ENCODE data around the gene GAL3ST1. TPM values are rescaled to one million over a fixed set of nuclear protein-coding genes. Genes with fewer than 3 reads are reported as not detected.
"Not testable (repeated sequence)": the region's sequence is repeated elsewhere in the genome, so short reads cannot be mapped to it uniquely, and the experiment has no call there.

Gene GAL3ST1
- polyA plus RNA-seq, 1 donor, result 6.0 TPM

DNA sequence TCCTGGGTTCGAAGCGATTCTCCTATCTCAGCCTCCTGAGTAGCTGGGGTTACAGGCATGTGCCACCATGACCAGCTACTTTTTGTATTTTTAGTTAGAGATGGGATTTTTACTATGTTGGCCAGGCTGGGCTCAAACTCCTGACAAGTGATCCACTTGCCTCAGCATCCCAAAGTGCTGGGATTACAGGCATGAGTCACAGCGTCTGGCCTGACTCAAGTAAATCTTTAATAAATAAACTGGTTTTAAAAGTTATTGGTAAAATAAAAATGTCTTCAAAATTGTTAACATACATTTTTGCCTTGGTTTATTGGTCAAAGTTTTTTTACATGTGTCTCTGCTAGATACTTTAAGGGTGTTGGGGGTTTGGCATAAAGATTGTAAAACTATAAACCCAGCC lies 24.5 kb upstream of the GAL3ST1 start:
- DNase-seq (ENCODE audit: low read depth), result no peak

DNA sequence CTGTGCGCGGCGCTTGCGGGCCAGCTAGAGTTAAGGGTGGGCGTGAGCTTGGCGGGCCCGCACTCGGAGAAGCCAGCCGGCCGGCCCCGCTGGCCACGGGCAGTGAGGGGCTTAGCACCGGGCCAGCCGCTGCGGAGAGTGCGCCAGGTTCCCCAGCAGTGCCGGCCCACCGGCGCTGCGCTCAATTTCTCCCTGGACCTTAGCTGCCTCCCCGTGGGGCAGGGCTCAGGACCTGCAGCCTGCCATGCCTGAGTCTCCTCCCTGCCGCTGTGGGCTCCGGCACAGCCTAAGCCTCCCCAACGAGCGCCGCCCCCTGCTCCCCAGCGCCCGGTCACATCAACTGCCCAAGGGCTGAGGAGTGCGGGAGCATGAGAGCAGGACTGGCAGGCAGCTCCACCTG lies 22.4 kb upstream of the GAL3ST1 start:
- no peak for DNase-seq (ENCODE audit: low read depth)

DNA sequence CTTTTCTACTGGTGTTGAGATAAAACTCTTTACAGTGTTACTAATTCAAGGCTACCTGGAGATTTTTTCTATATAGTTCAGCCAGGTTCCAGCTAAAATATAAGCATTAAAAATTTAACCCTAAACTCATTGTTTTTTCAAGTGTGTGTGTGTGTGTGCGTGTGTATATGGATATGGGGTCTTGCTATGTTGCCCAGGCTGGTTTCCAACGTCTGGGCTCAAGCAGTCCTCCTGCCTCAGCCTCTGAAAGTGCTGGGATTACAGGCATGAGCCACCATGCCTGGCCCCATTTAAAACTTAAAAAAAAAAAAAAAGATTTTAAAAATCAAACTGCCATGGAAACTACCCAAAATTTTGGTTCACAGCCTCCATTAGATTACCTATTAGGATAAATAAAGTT lies 21.7 kb upstream of the GAL3ST1 start:
- DNase-seq (ENCODE audit: low read depth), result no peak

DNA sequence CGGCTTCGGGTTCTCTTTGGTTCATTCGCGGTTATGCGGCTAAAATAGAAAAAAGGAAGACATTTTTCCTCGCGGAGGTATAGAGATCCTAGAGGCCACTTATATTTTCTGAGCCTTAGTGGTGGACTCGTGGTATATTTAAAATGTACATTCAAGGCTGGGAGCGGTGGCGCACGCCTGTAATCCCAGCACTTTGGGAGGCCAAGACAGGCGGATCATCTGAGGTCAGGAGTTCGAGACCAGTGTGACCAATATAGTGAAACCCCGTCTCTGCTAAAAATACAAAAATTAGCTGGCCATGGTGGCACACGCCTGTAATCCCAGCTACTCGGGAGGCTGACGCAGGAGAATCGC lies 17.9 kb upstream of the GAL3ST1 start:
- not testable (repeated sequence) for DNase-seq (ENCODE audit: low read depth)

DNA sequence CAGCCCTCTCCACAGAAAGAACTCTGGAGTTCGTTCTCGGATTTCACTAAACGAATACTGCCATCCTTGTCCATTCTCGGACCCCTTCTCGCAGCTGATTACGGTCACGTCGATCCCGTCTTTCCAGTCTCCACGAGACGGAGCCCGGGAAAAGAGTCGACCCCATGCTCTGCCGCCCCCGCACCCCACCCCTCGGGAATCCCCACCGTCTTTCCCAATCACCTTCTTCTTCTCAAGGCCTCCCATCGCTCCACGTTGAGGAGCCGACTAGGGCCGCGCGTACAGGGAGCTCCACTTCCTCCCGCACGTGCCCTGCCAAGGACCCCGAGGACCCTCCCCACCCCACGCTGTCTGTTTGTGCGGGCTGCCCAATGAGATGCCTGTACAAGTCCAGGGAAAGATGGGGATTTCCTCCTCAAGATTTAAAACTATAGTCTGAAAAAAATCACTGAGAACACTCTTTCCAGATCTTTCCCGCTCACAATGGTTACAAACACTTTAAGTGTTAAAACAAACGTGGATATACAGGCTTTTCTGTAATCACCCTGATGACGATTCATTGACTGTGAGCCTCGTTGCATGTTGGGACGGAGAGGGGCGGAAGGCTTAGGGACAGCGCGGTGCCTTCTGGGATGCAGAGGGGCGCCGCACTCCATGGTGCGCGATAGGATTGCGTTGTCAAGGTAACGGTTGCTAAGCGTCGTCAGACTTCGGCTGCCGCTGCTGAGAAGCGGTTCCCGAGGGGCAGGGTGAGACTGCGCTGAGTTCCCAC lies 17.3 kb upstream of the GAL3ST1 start, which contains the start of gene PES1:
Gene PES1 (minus strand): TSS at position 323 of the 772 bp plus-strand sequence. CDS start 77 bp downstream, at position 246.
- DNase-seq (ENCODE audit: low read depth), result peak; percentile 99

DNA sequence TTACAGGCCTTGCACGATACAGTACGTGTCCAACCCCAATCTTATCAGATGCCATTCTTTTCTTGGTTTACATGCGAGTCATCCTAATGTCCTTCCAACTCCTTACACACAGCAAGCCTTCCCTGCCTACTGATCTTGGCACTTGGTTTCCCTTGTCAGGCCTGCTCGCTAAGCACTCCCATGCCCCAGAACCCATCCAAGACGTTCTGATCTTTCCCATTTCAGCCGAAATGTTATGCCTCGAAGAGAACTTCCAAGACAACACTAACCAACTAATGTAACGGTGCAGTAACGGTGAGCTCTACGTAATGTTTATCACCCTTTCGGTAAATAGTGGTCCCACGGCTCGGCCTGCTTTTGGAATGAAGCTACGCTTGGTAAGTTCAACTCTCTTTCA lies 16.7 kb upstream of the GAL3ST1 start:
- DNase-seq (ENCODE audit: low read depth), result no peak

DNA sequence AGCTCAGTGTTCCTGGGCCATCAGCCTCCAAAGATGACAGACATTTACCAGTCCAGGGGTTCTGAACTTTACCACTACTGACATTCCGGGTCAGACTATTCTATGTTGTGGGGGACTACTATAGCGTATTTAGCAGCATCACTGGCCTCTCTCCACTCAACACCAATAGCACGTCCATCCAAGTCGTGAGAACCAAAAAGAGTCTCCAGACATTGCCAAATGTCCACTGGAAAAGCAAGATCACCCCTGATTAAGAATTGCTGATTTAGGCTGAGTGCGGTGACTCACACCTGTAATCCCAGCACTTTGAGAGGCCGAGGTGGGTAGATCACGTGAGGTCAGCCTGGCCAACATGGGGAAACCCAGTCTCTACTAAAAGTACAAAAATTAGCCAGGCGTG lies 11.9 kb upstream of the GAL3ST1 start:
- DNase-seq (ENCODE audit: low read depth), result no peak

DNA sequence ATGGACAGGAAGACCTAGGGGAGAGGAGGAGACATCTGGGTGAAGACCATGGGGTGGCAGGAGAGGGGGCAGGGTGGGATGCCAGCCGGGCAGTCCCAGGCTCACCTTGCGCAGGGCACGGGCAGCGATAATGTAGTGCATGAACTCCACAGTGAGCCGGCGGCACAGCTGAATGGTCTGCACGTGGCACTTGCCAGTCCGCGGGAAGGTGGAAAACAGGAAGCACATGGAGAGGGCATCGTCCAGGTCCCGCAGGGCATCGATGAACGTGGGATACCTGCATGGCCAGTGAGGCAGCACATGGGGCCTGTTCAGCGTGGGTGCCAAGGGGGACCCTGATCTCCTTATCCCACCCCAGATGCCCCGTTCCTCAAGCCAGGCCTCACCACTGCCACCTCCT lies 10.0 kb upstream of the GAL3ST1 start:
- no peak for DNase-seq (ENCODE audit: low read depth)

DNA sequence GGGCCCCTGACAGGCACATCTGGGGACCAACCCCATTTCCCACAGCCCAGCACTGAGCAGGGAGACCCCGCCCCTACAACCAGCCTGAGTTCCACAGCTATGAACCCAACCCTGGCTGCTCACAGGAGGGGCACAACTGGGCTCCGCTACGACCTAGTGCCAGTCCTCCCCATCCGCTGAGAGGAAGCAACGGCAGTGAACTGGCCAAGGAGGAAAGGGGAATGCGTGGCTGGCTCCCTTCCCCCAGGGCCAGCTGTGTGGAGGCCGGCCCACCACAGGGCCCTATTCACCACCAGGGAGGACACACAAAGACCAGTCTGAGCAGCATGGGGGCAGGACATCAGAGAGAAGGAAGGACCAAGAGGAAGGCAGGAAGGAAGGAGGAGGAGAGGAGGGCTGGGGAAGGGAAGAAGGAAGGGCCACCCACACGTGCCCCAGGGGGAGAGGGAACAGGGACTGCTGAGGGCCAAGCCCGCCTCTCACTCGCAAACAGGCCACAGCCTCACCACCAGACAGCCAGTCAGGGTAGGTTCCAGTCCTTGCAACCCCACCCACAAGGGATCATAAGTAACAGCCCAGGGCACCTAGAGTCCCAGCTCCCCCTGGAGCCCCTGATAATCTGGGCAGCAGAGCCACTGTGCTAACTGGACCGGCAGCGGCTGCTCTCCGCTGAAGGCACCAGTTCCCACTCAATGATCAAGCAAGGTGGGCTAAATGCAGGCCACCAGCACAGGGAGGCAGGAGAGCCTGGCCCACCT lies 8.5 kb upstream of the GAL3ST1 start:
- no peak for DNase-seq (ENCODE audit: low read depth)

DNA sequence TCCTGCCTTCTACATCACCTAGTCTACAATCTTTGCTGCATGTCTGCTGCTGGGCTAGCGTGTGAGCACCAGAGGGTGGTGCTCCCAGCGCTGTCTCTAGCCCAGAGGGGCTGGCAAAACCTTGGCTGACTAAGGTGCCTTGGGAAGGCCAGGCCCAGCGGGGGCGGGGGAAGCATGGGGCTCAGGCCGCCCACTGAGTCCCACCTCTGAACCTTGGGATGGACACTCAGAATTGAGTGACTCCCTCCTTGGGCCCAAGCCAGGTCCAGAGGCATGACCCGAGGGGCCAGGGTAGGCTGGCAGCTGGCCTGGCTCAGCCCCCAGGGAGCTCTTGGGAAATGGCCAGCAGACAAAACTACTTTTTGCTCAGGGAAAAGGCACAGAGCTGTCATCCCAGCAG lies 7.6 kb upstream of the GAL3ST1 start:
- no peak for DNase-seq (ENCODE audit: low read depth)

DNA sequence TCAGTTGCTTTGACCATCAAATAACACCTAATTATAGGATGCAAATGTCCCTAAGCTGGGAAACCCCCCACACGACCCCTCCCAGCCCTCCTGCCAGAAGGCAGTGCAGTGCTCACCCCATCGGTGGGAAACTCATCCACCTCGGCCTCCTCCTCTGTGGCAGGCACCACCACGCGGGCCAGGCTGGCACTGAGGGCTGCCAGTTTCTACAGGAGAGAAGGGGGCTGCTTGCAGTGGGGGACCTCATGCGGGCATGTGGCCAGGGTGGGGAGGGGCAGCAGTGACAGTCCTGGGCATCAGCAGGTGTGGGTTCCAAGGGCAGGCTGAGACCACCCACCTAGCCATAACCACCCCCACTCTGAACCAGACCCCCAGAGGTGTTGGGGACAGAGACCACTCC lies 6.4 kb upstream of the GAL3ST1 start:
- no peak for DNase-seq (ENCODE audit: low read depth)

DNA sequence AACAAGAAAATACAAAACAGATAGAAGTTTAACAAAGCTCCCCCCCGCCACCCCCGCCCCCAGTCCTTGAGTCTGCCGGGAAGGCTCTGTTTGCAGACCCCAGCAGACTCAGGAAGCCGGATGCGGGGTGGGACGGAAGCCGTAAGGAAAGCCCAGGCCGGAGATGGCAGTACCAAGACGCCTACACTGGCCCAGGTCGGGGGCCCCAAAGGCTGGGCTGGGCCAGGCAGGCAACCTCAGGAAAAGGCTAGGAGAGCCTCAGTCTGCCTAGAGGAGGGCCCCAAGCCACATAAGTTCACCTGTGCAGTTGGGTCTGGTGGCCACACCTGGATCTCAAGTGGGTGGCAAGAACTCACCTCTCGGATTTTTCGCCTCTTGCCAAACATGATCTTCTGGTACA lies 4.0 kb upstream of the GAL3ST1 start:
- DNase-seq (ENCODE audit: low read depth), result no peak

DNA sequence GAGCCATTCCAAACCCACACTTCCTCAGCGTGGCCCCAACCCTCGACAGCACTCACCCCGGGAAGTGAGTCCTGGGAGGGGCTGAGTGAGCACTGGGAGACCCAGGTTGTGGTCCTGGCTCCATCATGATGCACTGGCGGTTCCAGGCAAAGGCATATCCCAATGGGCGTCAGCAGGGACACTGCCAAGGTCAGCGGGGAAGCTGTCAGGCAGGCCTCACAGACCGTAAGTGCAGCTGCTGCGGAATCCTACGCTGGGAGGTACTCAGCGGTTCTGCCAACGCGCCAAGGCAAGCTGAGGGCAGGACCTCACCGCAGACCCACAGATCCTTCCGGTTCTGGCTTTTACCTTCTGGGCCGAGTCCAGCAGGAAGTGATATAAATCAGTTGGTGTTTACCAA lies 1.4 kb upstream of the GAL3ST1 start:
- no peak for DNase-seq (ENCODE audit: low read depth)

DNA sequence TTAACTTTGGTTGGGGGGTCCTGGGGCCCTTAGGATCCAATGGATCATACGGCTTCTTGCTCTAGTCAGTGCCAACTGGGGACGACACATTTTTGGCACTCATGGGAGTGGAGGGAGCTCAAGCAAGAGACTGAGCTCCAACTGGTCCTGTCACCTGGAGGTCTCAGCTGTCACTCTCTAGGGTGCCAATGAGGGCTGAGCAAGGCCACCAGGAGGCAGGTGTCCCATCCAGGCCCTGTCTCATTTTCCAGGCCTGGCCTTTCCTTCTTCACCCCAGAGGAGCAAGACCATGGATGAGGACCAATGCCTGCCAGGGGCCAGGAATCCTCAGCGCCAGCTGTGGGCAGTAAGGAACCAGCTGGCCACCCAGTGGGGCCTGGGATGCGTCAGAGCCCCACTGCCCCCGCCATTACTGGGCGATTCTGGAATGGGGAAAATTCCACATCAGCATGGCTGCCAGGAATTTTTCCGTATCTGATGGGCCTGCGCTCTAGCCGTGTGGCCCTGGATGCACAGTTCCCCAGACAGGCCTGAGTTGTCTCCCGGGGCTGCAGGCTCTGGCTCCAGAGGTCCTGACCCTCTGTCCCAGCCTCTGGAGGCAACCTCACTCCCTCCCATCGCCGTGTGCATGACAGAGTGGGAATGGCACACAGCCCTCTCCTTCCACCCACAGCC lies 669 bp upstream of the GAL3ST1 start:
- no peak for DNase-seq (ENCODE audit: low read depth)

DNA sequence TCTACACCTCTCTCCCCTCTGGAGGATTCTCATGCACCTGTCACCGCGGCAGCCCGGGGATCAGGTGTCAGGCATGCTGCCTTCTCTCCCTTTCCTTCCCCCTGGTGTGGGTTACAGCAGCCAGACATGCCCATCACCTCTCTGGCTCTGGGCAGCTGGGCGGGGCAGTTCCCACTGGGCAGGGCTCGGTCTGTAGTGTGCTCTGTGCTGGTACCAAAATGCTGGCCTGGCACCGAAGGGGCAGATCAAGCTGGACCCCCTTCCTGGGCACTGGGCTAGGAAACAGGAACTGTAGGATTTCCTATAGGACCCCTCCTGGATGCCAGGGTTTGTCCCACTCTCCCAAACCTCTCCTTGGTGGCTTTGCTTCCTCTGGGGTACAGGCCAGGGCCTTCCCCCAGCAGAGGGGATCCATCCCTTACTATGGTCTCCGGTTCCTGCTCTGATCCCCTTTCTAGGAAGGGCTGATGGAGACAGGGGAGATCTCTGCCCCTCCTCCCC lies 821 bp downstream of the GAL3ST1 start:
- no peak for DNase-seq (ENCODE audit: low read depth)

DNA sequence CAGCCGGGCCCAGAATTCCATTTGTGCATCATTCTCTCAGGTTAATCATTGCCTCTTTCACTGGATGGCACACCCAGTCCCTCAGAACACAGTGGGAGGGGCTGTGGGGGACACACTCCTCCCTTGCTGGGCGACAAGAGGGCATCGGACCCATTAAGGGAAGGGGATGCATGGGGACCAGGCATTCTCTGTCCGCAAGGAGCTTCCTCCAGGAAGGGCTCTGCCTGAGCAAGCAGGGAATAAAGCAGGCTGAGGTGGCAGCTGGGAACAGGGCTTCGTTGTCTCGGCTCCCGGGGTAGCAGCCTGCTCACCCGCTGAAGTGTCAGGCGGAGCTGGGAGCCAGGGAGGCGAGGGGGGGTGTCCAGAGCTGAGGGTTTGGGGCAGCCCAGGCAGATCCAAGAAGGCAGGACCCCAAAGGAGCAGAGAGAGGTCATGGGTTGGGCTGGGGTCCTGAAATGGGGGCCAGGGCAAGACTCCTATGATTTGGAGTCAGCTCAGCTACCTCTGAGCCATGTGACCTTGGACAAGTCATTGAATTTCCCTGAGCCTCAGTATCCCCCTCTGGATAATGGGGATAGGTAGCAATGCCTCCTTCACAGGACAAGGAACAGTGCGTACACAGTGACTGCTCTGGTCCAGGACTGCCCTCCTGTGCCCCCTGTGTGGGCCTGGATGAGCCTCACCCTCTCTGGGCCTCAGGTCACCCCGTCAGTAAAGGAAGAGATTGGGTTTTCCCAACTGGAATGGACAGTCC lies 1.4 kb downstream of the GAL3ST1 start:
- no peak for DNase-seq (ENCODE audit: low read depth)

DNA sequence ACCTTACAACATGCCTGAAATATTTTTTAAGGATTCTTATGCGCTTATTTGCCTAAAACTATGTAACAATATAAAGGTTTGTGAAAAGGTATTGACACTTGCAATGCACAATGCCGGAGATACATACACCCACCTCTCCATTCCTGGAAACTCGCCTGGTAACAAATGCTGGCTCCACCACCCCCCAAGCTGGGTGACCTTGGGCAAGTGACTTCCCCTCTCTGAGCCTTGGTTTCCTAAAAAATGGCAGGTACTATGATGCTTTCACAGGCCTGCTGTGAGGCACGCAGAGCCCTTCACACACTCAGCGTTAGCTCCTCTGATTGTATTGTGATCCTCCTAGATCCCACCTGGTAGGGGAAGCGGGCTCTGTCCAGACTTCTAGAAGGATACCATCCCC lies 2.3 kb downstream of the GAL3ST1 start:
- no peak for DNase-seq (ENCODE audit: low read depth)

DNA sequence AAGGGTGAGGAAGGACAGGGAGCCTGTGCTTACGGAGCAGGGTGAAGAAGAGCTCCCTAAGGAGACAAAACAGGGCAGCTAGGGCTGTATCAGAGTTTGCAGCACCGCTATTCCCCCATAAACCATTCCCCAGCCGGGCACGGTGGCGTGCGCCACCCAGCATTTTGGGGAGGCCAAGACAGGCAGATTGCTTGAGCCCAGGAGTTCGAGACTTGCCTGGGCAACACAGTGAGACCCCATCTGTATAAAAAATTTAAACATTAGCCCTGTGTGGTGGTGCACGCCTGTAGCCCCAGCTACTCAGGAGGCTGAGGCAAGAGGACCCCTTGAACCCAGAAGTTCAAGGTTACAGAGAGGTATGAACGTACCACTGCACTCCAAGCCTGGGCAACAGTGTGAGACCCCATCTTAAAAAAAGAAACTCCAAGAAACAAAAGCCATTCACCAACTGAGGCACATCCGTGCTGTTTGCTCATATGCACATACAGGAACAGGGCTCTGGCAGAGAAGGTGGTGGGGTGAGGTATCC lies 4.7 kb downstream of the GAL3ST1 start:
- no peak for DNase-seq (ENCODE audit: low read depth)

DNA sequence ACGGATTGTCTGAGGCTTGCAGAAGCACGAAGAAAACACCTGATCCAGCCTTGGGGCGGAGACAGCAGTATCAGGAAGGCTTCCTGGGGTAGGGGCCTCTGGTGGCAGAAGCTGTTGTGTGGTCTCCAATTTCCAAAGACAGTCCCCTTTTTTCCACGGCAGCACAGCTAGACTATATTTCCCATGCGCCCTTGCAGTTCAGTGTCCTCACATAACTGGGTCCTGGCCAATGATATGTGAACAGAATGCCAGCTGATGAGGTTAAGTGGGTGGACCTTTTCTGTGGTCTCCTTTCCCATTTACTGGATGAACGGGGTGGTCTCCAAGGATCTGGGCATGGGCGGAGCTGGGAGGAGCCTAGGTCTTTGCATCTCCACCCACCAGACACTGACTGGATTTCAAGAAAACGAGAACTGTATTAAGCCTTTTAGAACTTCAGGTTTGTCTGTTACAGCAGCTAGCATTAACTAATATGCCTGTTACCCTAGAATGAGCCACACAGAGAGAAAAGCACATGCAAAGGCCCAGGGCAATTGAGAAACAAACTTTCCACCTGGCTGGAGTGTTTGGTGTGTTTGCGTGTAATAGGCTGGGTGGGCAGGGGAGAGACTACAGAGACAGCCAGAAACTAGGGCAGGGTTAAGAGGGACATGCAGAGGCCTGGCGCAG lies 6.2 kb downstream of the GAL3ST1 start:
- no peak for DNase-seq (ENCODE audit: low read depth)

DNA sequence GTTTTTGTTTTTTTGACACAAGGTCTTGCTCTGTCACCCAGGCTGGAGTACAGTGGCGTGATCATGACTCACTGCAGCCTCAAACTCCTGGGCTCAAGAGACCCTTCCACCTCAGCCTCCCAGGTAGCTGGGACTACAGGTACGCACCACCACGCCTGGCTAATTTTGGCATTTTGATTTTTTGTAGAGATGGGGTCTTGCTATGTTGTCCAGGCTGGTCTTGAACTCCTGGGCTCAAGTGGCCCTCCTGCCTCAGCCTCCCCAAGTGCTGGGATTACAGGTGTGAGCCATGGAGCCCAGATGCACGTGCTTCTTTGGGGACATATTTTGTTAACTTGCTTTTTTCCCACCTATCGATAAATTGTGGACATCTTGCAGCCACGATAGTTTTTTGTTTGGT lies 7.2 kb downstream of the GAL3ST1 start:
- DNase-seq (ENCODE audit: low read depth), result not testable (repeated sequence)

DNA sequence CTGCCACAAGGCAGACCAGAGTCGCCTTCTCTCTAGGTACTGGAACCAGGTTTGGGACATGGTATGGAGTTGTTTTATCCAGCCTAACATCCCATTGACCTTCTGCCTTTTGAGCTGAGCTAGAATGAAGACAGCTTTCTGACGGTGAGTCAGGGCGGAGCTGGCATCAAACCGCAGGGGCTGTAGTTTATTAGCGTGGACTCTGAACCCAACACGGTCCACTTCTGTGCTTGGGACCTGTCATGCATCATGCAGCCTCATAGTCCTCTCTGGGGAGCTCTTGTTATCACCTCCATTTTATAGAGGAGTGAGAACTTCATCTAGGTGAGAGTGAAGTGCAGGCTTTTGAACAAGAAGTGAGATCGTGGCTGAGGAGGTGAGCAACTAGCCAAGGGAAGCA lies 8.3 kb downstream of the GAL3ST1 start:
- no peak for DNase-seq (ENCODE audit: low read depth)
